K562 treated with DMSO at 1 percent for 24 hours (cell line): ENCODE results near the gene SMC5. TPM values are rescaled to one million over a fixed set of nuclear protein-coding genes. Genes with fewer than 3 reads are reported as not detected.

ENCODE experiments used
- total RNA-seq: library from RNA; unstranded; fragments of 300-600 nt; gene quantifications from 2 replicates; pipeline ENCODE4 v1.2.3, GENCODE V29; 2022; ENCODE audit warnings: low read depth; ENCODE audit not compliant: insufficient read depth

SMC5 gene
- 4.3 and 5.9 TPM in 2 replicates for total RNA-seq

GRCh38 chr9:70258692-70259511, at the start of gene SMC5:
Gene SMC5 (plus strand): TSS chr9:70258978. CDS start chr9:70259079, 101 bp downstream.

Other genes with a start within 250 kb of the SMC5 start
- not detected in 2 replicates for gene MAMDC2, start 215.1 kb upstream of the SMC5 start, total RNA-seq
- gene KLF9, start 155.7 kb downstream of the SMC5 start, total RNA-seq, result 10.9 and 12.6 TPM in 2 replicates